GM12891 (cell line): Measurements from ENCODE around the gene RBFOX2. TPM values are rescaled to one million over a fixed set of nuclear protein-coding genes. Genes with fewer than 3 reads are reported as not detected.
"Not testable (repeated sequence)": the region's sequence is repeated elsewhere in the genome, so short reads cannot be mapped to it uniquely, and the experiment has no call there.

Experiments used
- DNase-seq: peaks from one replicate; pipeline ENCODE4 v3.0.0; 2011; ENCODE audit warnings: low spot score; ENCODE audit not compliant: insufficient read length
- FAIRE-seq: peaks from 2 replicates; lab custom pipeline; 2011; peaks lifted over from hg19 to GRCh38; lab: Jason Lieb, UNC
- PAX5 ChIP-seq: IDR thresholded peaks from 2 replicates; pipeline ENCODE4 v1.6.1; 2011; ENCODE audit warnings: low read length, moderate library complexity, mild to moderate bottlenecking; ENCODE audit not compliant: insufficient read depth, severe bottlenecking
- POLR2A ChIP-seq: IDR thresholded peaks from 2 replicates; pipeline ENCODE4 v1.6.1; 2011; ENCODE audit warnings: low read depth, low read length, control low read depth
- POLR2AphosphoS5 ChIP-seq: IDR thresholded peaks from 2 replicates; pipeline ENCODE4 v1.6.1; 2011; ENCODE audit warnings: low read depth, low read length, control low read depth
- POU2F2 ChIP-seq: IDR thresholded peaks from 2 replicates; pipeline ENCODE4 v1.6.1; 2011; ENCODE audit warnings: low read depth, mild to moderate bottlenecking, control low read depth, low read length, moderate library complexity
- SPI1 ChIP-seq: IDR thresholded peaks from 2 replicates; pipeline ENCODE4 v1.6.1; 2011; ENCODE audit warnings: low read depth, low read length, control low read depth
- TAF1 ChIP-seq: IDR thresholded peaks from 2 replicates; pipeline ENCODE4 v1.6.1; 2011; ENCODE audit warnings: low read depth, low read length, control low read depth
- polyA plus RNA-seq: library from polyadenylated mRNA; unstranded; fragments of >200 nt; gene quantifications from one replicate; pipeline ENCODE4 v1.2.1, GENCODE V29; 2012; ENCODE audit warnings: low read depth, missing spikeins, inconsistent platforms; ENCODE audit not compliant: missing spikeins

The RBFOX2 gene, protein sequence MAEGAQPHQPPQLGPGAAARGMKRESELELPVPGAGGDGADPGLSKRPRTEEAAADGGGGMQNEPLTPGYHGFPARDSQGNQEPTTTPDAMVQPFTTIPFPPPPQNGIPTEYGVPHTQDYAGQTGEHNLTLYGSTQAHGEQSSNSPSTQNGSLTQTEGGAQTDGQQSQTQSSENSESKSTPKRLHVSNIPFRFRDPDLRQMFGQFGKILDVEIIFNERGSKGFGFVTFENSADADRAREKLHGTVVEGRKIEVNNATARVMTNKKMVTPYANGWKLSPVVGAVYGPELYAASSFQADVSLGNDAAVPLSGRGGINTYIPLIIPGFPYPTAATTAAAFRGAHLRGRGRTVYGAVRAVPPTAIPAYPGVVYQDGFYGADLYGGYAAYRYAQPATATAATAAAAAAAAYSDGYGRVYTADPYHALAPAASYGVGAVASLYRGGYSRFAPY
- polyA plus RNA-seq, result 0.09 TPM

GRCh38 chr22:36028646-36029405, at the start of gene RBFOX2:
Gene RBFOX2, minus strand, starts transcription at chr22:36028824. Its CDS starts 399 bp downstream, at chr22:36028425.
- TF ChIP-seq POU2F2 (no peak), POLR2A (no peak), TAF1 (no peak), PAX5 (no peak), SPI1 (no peak), POLR2AphosphoS5 (no peak)
- DNase-seq, result peak; percentile 80
- FAIRE-seq, result peak; percentile 48

DNA sequence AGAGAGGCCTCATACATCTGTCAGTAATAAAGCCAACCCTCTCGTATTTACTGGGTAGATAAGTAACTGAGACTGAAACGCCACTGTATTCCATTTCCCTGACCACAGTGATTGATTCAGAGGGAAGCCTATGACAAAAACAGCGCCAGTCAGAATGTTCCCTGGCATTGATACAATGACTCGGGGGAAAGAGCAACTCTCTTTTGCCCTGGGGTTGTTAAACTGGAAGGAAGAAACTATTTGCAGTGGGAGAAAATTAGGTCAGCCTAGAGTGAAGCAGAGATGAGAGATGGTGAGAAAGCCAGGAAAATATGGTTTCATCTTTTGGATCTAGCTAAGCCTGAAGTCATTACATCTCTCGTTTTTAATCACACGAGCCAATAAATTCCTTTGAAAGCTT, 48.6 kb upstream of the RBFOX2 start:
- FAIRE-seq (no peak), DNase-seq (no peak)
- TF ChIP-seq POU2F2 (no peak), TAF1 (no peak)

- DNase-seq (no peak), FAIRE-seq (no peak)
- no peak for TF ChIP-seq SPI1
- no peak for TF ChIP-seq POU2F2
- no peak for TF ChIP-seq POLR2AphosphoS5
- no peak for TF ChIP-seq PAX5
- no peak for TF ChIP-seq TAF1
- TF ChIP-seq POLR2A, result no peak
These were observed 47.1 kb upstream of the RBFOX2 start for GRCh38 chr22:36075724-36076123.

DNA sequence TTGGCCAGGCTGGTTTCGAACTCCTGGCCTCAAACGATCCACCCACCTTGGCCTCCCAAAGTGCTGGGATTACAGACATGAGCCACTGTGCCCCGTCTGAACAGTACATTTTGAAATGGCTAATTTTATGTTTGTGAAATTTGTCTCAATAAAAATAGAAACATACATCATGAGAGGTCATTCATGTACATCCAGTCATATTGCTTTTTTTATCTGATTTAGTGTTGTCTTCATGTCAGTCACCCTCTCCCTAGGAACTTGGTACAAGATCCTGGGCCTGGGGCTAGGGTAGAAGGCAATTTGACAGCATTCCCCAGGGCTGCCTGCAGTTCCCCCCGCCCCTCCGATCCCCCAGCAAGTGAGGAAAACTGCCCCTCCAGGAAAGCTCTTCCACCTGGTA, 46.6 kb upstream of the RBFOX2 start:
- DNase-seq (no peak), FAIRE-seq (no peak)
- TF ChIP-seq POLR2AphosphoS5 (no peak), PAX5 (no peak), POU2F2 (no peak), TAF1 (no peak), POLR2A (no peak), SPI1 (no peak)

DNA sequence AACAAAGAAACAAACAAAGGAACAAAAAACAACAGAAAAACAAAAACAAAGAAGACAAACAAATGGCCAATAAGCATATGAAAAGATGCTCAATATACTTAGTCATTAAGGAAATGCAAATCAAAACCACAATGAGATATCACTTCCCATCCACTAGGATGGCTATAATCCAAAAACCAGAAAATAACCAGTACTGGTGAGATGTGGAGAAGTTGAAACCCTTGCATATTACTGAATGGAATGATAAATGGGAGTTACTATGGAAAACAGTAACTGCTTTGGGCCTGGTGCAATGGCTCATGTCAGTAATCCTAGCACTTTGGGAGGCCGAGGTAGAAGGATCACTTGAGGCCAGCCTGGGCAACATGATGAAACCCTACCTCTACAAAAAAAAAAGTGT, 44.9 kb upstream of the RBFOX2 start:
- TF ChIP-seq POLR2AphosphoS5 (no peak), TAF1 (no peak), POU2F2 (no peak), SPI1 (no peak), POLR2A (no peak), PAX5 (no peak)
- DNase-seq (no peak), FAIRE-seq (no peak)

GRCh38 chr22:36070645-36071044, 42.0 kb upstream of the RBFOX2 start:
- FAIRE-seq, DNase-seq: not testable (repeated sequence)

DNA sequence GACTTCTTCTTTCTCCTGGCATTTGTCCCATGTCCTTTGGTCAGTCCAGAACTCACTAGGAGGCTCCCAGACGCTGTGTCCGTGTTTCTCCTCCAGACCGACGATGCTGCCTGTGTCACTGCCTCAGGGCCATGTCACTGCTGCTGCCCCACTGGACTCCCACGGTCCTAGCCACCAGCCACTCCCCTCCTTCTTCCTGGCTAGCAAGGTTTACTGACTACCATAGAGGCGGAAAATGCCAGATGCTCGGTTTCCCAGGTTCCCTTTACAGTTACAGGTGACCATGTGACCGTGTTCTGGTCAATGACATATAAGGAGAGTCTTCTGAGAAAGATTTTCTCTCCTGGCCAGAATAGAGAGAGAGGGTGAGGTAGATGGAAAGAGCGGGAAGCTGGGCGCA, 40.7 kb upstream of the RBFOX2 start:
- no peak for TF ChIP-seq SPI1
- TF ChIP-seq POU2F2, result no peak
- no peak for TF ChIP-seq POLR2A
- no peak for TF ChIP-seq POLR2AphosphoS5
- no peak for TF ChIP-seq TAF1
- TF ChIP-seq PAX5, result no peak
- no peak for DNase-seq
- FAIRE-seq, result no peak

DNA sequence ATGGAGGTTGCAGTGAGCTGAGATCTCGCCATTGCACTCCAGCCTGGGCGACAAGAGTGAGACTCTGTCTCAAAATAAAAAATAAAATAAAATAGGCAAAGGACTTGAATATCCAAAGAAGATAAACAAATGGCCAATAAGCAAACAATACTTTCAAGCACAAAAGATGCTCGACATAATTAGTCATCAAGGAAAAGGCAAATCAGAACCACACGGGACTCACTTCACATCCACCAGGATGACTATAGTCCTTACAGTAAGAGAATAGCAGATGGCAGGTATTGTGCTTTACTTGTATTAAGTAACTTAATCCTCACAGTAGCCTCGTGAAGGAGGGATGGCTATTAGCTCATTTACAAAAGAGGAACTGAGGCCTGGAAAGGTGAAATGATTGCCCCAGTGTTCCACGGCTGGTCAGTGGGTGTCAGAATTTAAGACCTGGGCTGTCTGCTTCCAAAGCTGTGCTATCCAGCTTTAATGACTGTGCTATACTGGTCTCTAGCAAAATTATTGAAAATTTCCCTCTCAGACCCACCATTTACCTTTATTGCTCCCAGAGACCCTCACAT, 40.2 kb upstream of the RBFOX2 start:
- peak; percentile 87 for TF ChIP-seq SPI1
- TF ChIP-seq PAX5, result no peak
- FAIRE-seq (no peak), DNase-seq (no peak)

GRCh38 chr22:36067235-36067558, 38.6 kb upstream of the RBFOX2 start:
- TF ChIP-seq POLR2A, result no peak
- no peak for TF ChIP-seq TAF1
- no peak for TF ChIP-seq POU2F2
- no peak for TF ChIP-seq POLR2AphosphoS5
- TF ChIP-seq SPI1, result no peak
- TF ChIP-seq PAX5, result no peak
- FAIRE-seq (no peak), DNase-seq (no peak)
